ENCODE results near the gene PLPP3.

The PLPP3 gene

DNA sequence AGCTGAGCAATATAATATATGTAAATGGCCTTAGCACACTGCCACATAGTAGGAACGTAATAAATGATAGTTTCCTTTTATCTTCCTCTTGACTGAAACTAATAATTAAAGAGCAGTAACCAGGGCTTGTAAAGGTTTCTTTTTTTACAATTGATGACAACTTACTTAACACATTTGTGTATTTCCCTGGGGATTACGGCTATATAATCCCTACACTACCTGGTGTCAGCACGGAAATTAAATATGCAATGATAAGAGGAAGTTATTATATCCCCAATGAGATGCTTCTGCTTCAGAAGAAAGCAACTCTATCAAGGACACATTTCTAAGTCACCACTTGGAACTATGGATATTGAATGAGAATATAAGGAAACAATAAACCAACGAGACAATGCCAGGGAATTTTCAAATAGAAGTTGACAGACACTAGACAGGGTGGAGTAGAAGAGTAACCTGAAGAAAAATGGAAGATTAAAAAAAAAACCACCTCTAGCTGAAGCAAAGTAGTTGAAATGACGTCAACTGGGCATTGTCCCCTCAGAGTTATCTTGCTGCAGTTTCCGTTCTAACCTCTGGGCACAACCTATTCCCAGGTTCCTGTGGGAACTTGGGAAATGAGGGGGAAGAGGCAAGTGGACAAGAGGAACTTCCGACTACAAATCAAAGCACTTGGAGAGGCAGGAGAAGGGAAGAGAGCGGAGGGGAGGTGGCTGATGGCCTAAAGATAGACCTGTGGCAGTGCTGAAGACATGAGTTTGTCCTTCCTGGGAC, 66.5 kb downstream of the PLPP3 start:
- Histone ChIP-seq H3K9me3 (ENCODE audit: control insufficient read depth, low read length) (no peaks in the 10 kb centered on the region), H4K8ac (ENCODE audit: low read length) (no peak overlapping the region), H3K4me3 (ENCODE audit: insufficient read depth in 1 of 2, low read depth in 1 of 2, low read length in 2 of 2) (no peak overlapping the region), H2BK5ac (ENCODE audit: low read depth, low read length, poor library complexity, severe bottlenecking) (no peak overlapping the region), H3K79me1 (replicated peaks; ENCODE audit: low read length, poor library complexity, severe bottlenecking) (no peaks in the 10 kb centered on the region), H3K4me1 (ENCODE audit: control insufficient read depth, insufficient read depth, low read depth, low read length) (peaks cover 3% of the 10 kb centered on the region), H3K18ac (ENCODE audit: low read depth in 1 of 2, low read length in 2 of 2) (no peak overlapping the region), H3K36me3 (ENCODE audit: control insufficient read depth in 1 of 2, insufficient read depth in 2 of 2, low read depth in 1 of 2, low read length in 2 of 2) (peaks cover 6 to 100% of the 10 kb centered on the region in 2 experiments), H3K4ac (ENCODE audit: low read depth in 1 of 2, low read length in 2 of 2) (no peak overlapping the region), H3K23ac (ENCODE audit: low read length in 2 of 2) (no peak overlapping the region), H2AK5ac (ENCODE audit: low read length, severe bottlenecking) (no peak overlapping the region), H2AFZ (ENCODE audit: low read depth, low read length) (no peak overlapping the region), H2BK120ac (ENCODE audit: low read depth, low read length) (no peak overlapping the region), H3K9ac (ENCODE audit: low read length) (no peak overlapping the region), H3K27me3 (ENCODE audit: control insufficient read depth in 1 of 2, insufficient read depth in 1 of 2, low read length in 2 of 2) (no peaks in the 10 kb centered on the region), H2BK15ac (ENCODE audit: low read depth, poor library complexity, severe bottlenecking) (no peak overlapping the region), H2BK12ac (ENCODE audit: low read length in 2 of 2) (no peak overlapping the region), H3K14ac (ENCODE audit: low read length in 2 of 2) (no peak overlapping the region), H3K27ac (ENCODE audit: low read length, poor library complexity, severe bottlenecking) (no peak overlapping the region), H4K91ac (ENCODE audit: low read length) (no peak overlapping the region), H3K4me2 (ENCODE audit: low read length, poor library complexity, severe bottlenecking) (no peak overlapping the region)
- DNase-seq = no peak
- 94% methylated on average over 5 of the region's 8 CpGs for WGBS

DNA sequence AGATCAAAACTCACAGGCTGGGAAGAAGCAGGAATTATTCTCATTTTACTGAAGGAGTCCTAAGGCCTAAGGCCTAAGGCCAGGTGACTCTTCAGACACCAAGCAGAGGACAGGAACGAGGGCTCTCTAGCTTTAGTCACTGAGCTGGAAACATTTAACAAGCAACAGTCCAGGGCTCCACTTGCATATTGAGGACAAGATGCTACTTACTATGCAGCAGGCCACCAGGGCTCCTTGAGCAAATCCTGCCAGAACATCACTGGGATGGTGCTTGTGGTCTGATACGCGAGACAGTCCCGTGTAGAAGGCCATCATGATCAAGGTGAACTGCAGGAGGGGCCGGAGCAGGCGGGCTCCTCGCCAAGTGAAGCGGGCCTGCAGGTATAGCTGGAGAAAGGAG, 67.6 kb downstream of the PLPP3 start:
- Histone ChIP-seq H3K36me3 (ENCODE audit: control insufficient read depth in 1 of 2, insufficient read depth in 2 of 2, low read depth in 1 of 2, low read length in 2 of 2) (peaks cover 6 to 100% of the 10 kb centered on the region in 2 experiments), H2AK5ac (ENCODE audit: low read length, severe bottlenecking) (no peak overlapping the region), H2BK5ac (ENCODE audit: low read depth, low read length, poor library complexity, severe bottlenecking) (no peak overlapping the region), H3K14ac (ENCODE audit: low read length in 2 of 2) (no peak overlapping the region), H4K8ac (ENCODE audit: low read length) (no peak overlapping the region), H2BK120ac (ENCODE audit: low read depth, low read length) (no peak overlapping the region), H3K4me1 (ENCODE audit: control insufficient read depth, insufficient read depth, low read depth, low read length) (peaks cover 3% of the 10 kb centered on the region), H3K27ac (ENCODE audit: low read length, poor library complexity, severe bottlenecking) (no peak overlapping the region), H3K18ac (ENCODE audit: low read depth in 1 of 2, low read length in 2 of 2) (no peak overlapping the region), H3K27me3 (ENCODE audit: control insufficient read depth in 1 of 2, insufficient read depth in 1 of 2, low read length in 2 of 2) (no peaks in the 10 kb centered on the region), H3K4ac (ENCODE audit: low read depth in 1 of 2, low read length in 2 of 2) (no peak overlapping the region), H3K23ac (ENCODE audit: low read length in 2 of 2) (no peak overlapping the region), H3K79me1 (replicated peaks; ENCODE audit: low read length, poor library complexity, severe bottlenecking) (no peaks in the 10 kb centered on the region), H3K4me3 (ENCODE audit: insufficient read depth in 1 of 2, low read depth in 1 of 2, low read length in 2 of 2) (no peak overlapping the region), H2BK12ac (ENCODE audit: low read length in 2 of 2) (no peak overlapping the region), H3K9me3 (ENCODE audit: control insufficient read depth, low read length) (no peaks in the 10 kb centered on the region), H3K4me2 (ENCODE audit: low read length, poor library complexity, severe bottlenecking) (no peak overlapping the region), H3K9ac (ENCODE audit: low read length) (no peak overlapping the region), H4K91ac (ENCODE audit: low read length) (no peak overlapping the region), H2BK15ac (ENCODE audit: low read depth, poor library complexity, severe bottlenecking) (no peak overlapping the region), H2AFZ (ENCODE audit: low read depth, low read length) (no peak overlapping the region)
- no peak for DNase-seq
- WGBS = 94% methylated on average over 4 of the region's 8 CpGs

DNA sequence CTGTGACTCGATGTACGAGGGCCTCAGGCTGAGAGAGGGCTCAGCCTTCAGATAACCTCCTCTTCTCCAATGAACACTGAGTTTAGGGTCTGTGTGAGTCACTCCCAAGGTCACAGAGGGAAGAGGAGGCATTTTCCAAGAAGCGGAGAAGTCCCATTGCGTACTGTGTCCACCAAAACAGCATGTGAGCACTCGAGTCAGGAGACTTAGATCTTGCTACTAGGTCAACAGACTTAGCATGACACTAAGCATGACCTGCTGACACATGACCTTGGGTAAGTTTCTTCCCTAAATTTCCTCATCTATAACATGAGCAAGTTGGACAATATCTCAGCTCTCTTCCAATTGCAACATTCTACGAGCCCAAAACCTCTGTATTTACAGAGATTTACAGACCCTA, 68.0 kb downstream of the PLPP3 start:
- Histone ChIP-seq H4K8ac (ENCODE audit: low read length) (no peak overlapping the region), H3K18ac (ENCODE audit: low read depth in 1 of 2, low read length in 2 of 2) (no peak overlapping the region), H3K9me3 (ENCODE audit: control insufficient read depth, low read length) (no peaks in the 10 kb centered on the region), H3K27ac (ENCODE audit: low read length, poor library complexity, severe bottlenecking) (no peak overlapping the region), H3K9ac (ENCODE audit: low read length) (peak overlapping the region; percentile 34), H3K27me3 (ENCODE audit: control insufficient read depth in 1 of 2, insufficient read depth in 1 of 2, low read length in 2 of 2) (no peaks in the 10 kb centered on the region), H2BK5ac (ENCODE audit: low read depth, low read length, poor library complexity, severe bottlenecking) (no peak overlapping the region), H2AK5ac (ENCODE audit: low read length, severe bottlenecking) (no peak overlapping the region), H3K4me3 (ENCODE audit: insufficient read depth in 1 of 2, low read depth in 1 of 2, low read length in 2 of 2) (no peak overlapping the region), H2AFZ (ENCODE audit: low read depth, low read length) (no peak overlapping the region), H3K79me1 (replicated peaks; ENCODE audit: low read length, poor library complexity, severe bottlenecking) (no peaks in the 10 kb centered on the region), H3K23ac (ENCODE audit: low read length in 2 of 2) (no peak overlapping the region), H3K14ac (ENCODE audit: low read length in 2 of 2) (no peak overlapping the region), H2BK12ac (ENCODE audit: low read length in 2 of 2) (no peak overlapping the region), H3K4me2 (ENCODE audit: low read length, poor library complexity, severe bottlenecking) (no peak overlapping the region), H4K91ac (ENCODE audit: low read length) (no peak overlapping the region), H3K4me1 (ENCODE audit: control insufficient read depth, insufficient read depth, low read depth, low read length) (peaks cover 3% of the 10 kb centered on the region), H2BK120ac (ENCODE audit: low read depth, low read length) (no peak overlapping the region), H2BK15ac (ENCODE audit: low read depth, poor library complexity, severe bottlenecking) (no peak overlapping the region), H3K4ac (ENCODE audit: low read depth in 1 of 2, low read length in 2 of 2) (no peak overlapping the region), H3K36me3 (ENCODE audit: control insufficient read depth in 1 of 2, insufficient read depth in 2 of 2, low read depth in 1 of 2, low read length in 2 of 2) (peaks cover 6 to 100% of the 10 kb centered on the region in 2 experiments)
- no peak for DNase-seq
- WGBS = 92% methylated on average over 6 of the region's 6 CpGs

DNA sequence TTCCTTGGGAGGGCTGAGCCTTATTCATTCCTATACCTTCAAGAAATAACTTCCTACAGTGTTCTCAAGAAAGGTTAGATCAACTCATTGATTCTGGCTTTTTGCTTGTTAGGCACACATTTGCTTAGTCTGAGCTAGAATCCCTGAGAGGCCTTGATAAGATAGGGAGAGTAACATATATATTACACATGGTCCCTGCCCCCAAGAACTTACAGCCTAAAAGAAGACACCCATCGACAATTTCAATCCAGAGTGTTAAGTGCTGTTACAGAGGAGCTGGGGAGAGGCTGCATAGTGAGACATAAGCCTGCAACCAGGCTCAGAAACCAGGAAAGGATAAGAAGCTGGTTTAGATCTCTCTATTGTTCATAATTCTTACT, 68.7 kb downstream of the PLPP3 start:
- Histone ChIP-seq H3K9ac (ENCODE audit: low read length) (peak overlapping the region; percentile 34), H2BK5ac (ENCODE audit: low read depth, low read length, poor library complexity, severe bottlenecking) (no peak overlapping the region), H3K14ac (ENCODE audit: low read length in 2 of 2) (no peak overlapping the region), H3K18ac (ENCODE audit: low read depth in 1 of 2, low read length in 2 of 2) (no peak overlapping the region), H3K27ac (ENCODE audit: low read length, poor library complexity, severe bottlenecking) (no peak overlapping the region), H2BK12ac (ENCODE audit: low read length in 2 of 2) (no peak overlapping the region), H3K23ac (ENCODE audit: low read length in 2 of 2) (no peak overlapping the region), H3K79me1 (replicated peaks; ENCODE audit: low read length, poor library complexity, severe bottlenecking) (no peaks in the 10 kb centered on the region), H3K4me3 (ENCODE audit: insufficient read depth in 1 of 2, low read depth in 1 of 2, low read length in 2 of 2) (no peak overlapping the region), H3K27me3 (ENCODE audit: control insufficient read depth in 1 of 2, insufficient read depth in 1 of 2, low read length in 2 of 2) (no peaks in the 10 kb centered on the region), H3K4me1 (ENCODE audit: control insufficient read depth, insufficient read depth, low read depth, low read length) (peaks cover 3% of the 10 kb centered on the region), H4K91ac (ENCODE audit: low read length) (no peak overlapping the region), H3K36me3 (ENCODE audit: control insufficient read depth in 1 of 2, insufficient read depth in 2 of 2, low read depth in 1 of 2, low read length in 2 of 2) (peaks cover 6 to 100% of the 10 kb centered on the region in 2 experiments), H4K8ac (ENCODE audit: low read length) (no peak overlapping the region), H2BK15ac (ENCODE audit: low read depth, poor library complexity, severe bottlenecking) (no peak overlapping the region), H3K4me2 (ENCODE audit: low read length, poor library complexity, severe bottlenecking) (no peak overlapping the region), H3K9me3 (ENCODE audit: control insufficient read depth, low read length) (no peaks in the 10 kb centered on the region), H2AK5ac (ENCODE audit: low read length, severe bottlenecking) (no peak overlapping the region), H2AFZ (ENCODE audit: low read depth, low read length) (no peak overlapping the region), H3K4ac (ENCODE audit: low read depth in 1 of 2, low read length in 2 of 2) (no peak overlapping the region), H2BK120ac (ENCODE audit: low read depth, low read length) (no peak overlapping the region)
- no CpG with 5 or more reads among the region's 1 CpG for WGBS
- DNase-seq = no peak

Measured in mesenchymal stem cell (in vitro differentiated cells and primary cell).